HCT116 (cell line): ENCODE results near the gene IL20RA. TPM values are rescaled to one million over a fixed set of nuclear protein-coding genes. Genes with fewer than 3 reads are reported as not detected.

Experiments
- ATAC-seq: fragments of 200-7000 bp; cut with Tn5 transposase; 2 replicates; pipeline ENCODE4 v1.9.1; 2020; ENCODE audit warnings: mild to moderate bottlenecking, moderate library complexity
- BruUV-seq: library from RNA; stranded (reverse); fragments of 400-500 nt; replicated peaks from 2 replicates; lab custom pipeline; 2021; lab: Mats Ljungman, UMichigan
- CTCF ChIA-PET: fragments of 300-600 bp; sonication (Branson Sonifier 250); formaldehyde crosslinking; loops from one replicate; lab custom pipeline; 2021; ENCODE audit warnings: antibody characterized with exemption; lab: Charles Lee
- POLR2A ChIA-PET: fragments of 300-600, 350-600 bp; sonication (Branson Sonifier 250); formaldehyde crosslinking; loops from one replicate; lab custom pipeline; 2021; ENCODE audit warnings: antibody characterized with exemption; lab: Charles Lee
- RAD21 ChIA-PET, 2 experiments: fragments of 300-600 bp; sonication (Branson Sonifier 250); formaldehyde crosslinking; loops; one replicate each; lab custom pipeline; 2023; ENCODE audit warnings: low total read pairs in 2 of 2; ENCODE audit not compliant: uncharacterized antibody in 2 of 2, unreplicated experiment in 2 of 2, low non-redundant PET in 1 of 2; lab: Charles Lee
- DNase-seq: peaks from one replicate; pipeline ENCODE4 v3.0.0-alpha.2; 2010; ENCODE audit warnings: low read depth, low spot score
- H2AFZ ChIP-seq: fragments of 200-600 bp; shearing (Covaris generic), sonication (generic); 2 replicates; pipeline ENCODE4 v1.6.1; 2017; ENCODE audit warnings: low read depth, mixed run types, mixed read lengths, antibody characterized with exemption, low read length; ENCODE audit not compliant: poor library complexity, severe bottlenecking
- H3K27ac ChIP-seq: 2 replicates; pipeline ENCODE4 v1.5.1; 2012; ENCODE audit warnings: low read depth, low read length
- H3K27me3 ChIP-seq: fragments of 200-600 bp; sonication (generic); 2 replicates; pipeline ENCODE4 v1.6.1; 2016; ENCODE audit warnings: mixed run types, low read length, mixed read lengths; ENCODE audit not compliant: insufficient read depth
- H3K36me3 ChIP-seq, 2 experiments: fragments of 200-500 bp in 1 of 2; fragments of 200-600 bp in 1 of 2; sonication (Bioruptor generic) in 1 of 2; sonication (generic) in 1 of 2; 2 replicates each; pipeline versions ENCODE4 v1.5.1 to v1.6.1; 2014 to 2016; ENCODE audit warnings: low read length in 2 of 2, inconsistent platforms in 1 of 2, mixed read lengths in 1 of 2, mixed run types in 1 of 2; ENCODE audit not compliant: insufficient read depth in 2 of 2, control insufficient read depth in 1 of 2
- H3K4me1 ChIP-seq, 2 experiments: fragments of 200-600 bp in 1 of 2; sonication (generic) in 1 of 2; 2 replicates each; pipeline versions ENCODE4 v1.5.1 to v1.6.1; 2012 to 2017; ENCODE audit warnings: low read length in 2 of 2, inconsistent platforms in 1 of 2, mild to moderate bottlenecking in 1 of 2, mixed read lengths in 1 of 2, mixed run types in 1 of 2, moderate library complexity in 1 of 2; ENCODE audit not compliant: insufficient read depth in 2 of 2, control insufficient read depth in 1 of 2
- H3K4me2 ChIP-seq: fragments of 200-600 bp; sonication (generic); 2 replicates; pipeline ENCODE4 v1.6.1; 2017; ENCODE audit warnings: mixed run types, low read length, mixed read lengths
- H3K4me3 ChIP-seq, 2 experiments: fragments of 200-600 bp in 1 of 2; sonication (generic) in 1 of 2; replicated peaks in 1 of 2; 2 replicates each; pipeline ENCODE4 v1.5.1; 2011 to 2016; ENCODE audit warnings: low read length in 2 of 2, control low read depth in 1 of 2, low read depth in 1 of 2, mild to moderate bottlenecking in 1 of 2, mixed read lengths in 1 of 2, mixed run types in 1 of 2
- H3K79me2 ChIP-seq: fragments of 200-600 bp; sonication (generic); 2 replicates; pipeline ENCODE4 v1.6.1; 2017; ENCODE audit warnings: mild to moderate bottlenecking, mixed run types, low read length, moderate library complexity, mixed read lengths; ENCODE audit not compliant: insufficient read depth
- H3K9ac ChIP-seq: fragments of 200-600 bp; sonication (generic); 2 replicates; pipeline ENCODE4 v1.6.1; 2016; ENCODE audit warnings: low read length, mixed read lengths
- H3K9me2 ChIP-seq: fragments of 200-600 bp; sonication (generic), shearing (Covaris generic); 2 replicates; pipeline ENCODE4 v1.6.1; 2017; ENCODE audit warnings: mixed run types, mild to moderate bottlenecking, moderate library complexity; ENCODE audit not compliant: insufficient read depth
- H3K9me3 ChIP-seq, 2 experiments: fragments of 200-500 bp in 1 of 2; fragments of 200-600 bp in 1 of 2; sonication (Bioruptor generic) in 1 of 2; sonication (generic) in 1 of 2; 2 replicates each; pipeline ENCODE4 v1.6.1; 2014 to 2017; ENCODE audit warnings: low read length in 2 of 2, mixed read lengths in 2 of 2, inconsistent platforms in 1 of 2, low read depth in 1 of 2, mild to moderate bottlenecking in 1 of 2, mixed run types in 1 of 2, moderate library complexity in 1 of 2; ENCODE audit not compliant: control insufficient read depth in 1 of 2, insufficient read depth in 1 of 2
- H4K20me1 ChIP-seq: fragments of 200-600 bp; sonication (generic), shearing (Covaris generic); 2 replicates; pipeline ENCODE4 v1.6.1; 2017; ENCODE audit warnings: mixed run types, mild to moderate bottlenecking, moderate library complexity; ENCODE audit not compliant: insufficient read depth
- CBX3 ChIP-seq: IDR thresholded peaks from 2 replicates; pipeline ENCODE4 v1.6.1; 2012; ENCODE audit warnings: low read depth
- CEBPB ChIP-seq: IDR thresholded peaks from 2 replicates; pipeline ENCODE4 v1.6.1; 2012; ENCODE audit warnings: low read depth
- CTCF ChIP-seq, 3 experiments: fragments of 200-600 bp in 1 of 3; sonication (generic) in 1 of 3; IDR thresholded peaks in 2 of 3; conservative IDR thresholded peaks in 1 of 3; 2 replicates each; pipeline ENCODE4 v1.5.1; 2012 to 2017; ENCODE audit warnings: low read depth in 2 of 3, low read length in 2 of 3, antibody characterized with exemption in 1 of 3, borderline replicate concordance in 1 of 3, control low read depth in 1 of 3, mild to moderate bottlenecking in 1 of 3, mixed read lengths in 1 of 3, mixed run types in 1 of 3, moderate library complexity in 1 of 3; ENCODE audit not compliant: insufficient read depth in 1 of 3
- ELF1 ChIP-seq: IDR thresholded peaks from 2 replicates; pipeline ENCODE4 v1.6.1; 2012; ENCODE audit warnings: low read depth, borderline replicate concordance
- EZH2 ChIP-seq: fragments of 200-600 bp; sonication (generic); IDR thresholded peaks from 2 replicates; pipeline ENCODE4 v1.6.1; 2017; ENCODE audit warnings: antibody characterized with exemption, mixed run types
- MAX ChIP-seq: IDR thresholded peaks from 2 replicates; pipeline ENCODE4 v1.6.1; 2012
- POLR2AphosphoS5 ChIP-seq: IDR thresholded peaks from 2 replicates; pipeline ENCODE4 v1.6.1; 2011; ENCODE audit warnings: mild to moderate bottlenecking, low read depth, low read length, moderate library complexity
- RAD21 ChIP-seq: IDR thresholded peaks from 2 replicates; pipeline ENCODE4 v1.6.1; 2012; ENCODE audit warnings: low read depth, mild to moderate bottlenecking
- REST ChIP-seq: IDR thresholded peaks from 2 replicates; pipeline ENCODE4 v1.6.1; 2012; ENCODE audit warnings: low read depth
- SIN3A ChIP-seq: IDR thresholded peaks from 2 replicates; pipeline ENCODE4 v1.6.1; 2012; ENCODE audit warnings: low read depth
- YY1 ChIP-seq: IDR thresholded peaks from 2 replicates; pipeline ENCODE4 v1.6.1; 2011; ENCODE audit warnings: low read length, low read depth, moderate library complexity, mild to moderate bottlenecking; ENCODE audit not compliant: insufficient replicate concordance; ENCODE audit errors: extremely low read depth
- intact Hi-C: fragments of 100-400 bp; cut with micrococcal nuclease; formaldehyde crosslinking; loops from 2 replicates; pipeline ENCODE4 v1.10.0; 2022
- total RNA-seq: library from RNA; stranded (reverse); gene quantifications from one replicate; pipeline ENCODE4 v1.2.1, GENCODE V29; 2021; ENCODE audit not compliant: unreplicated experiment

Gene IL20RA
- total RNA-seq, 1 experiment from 2014 or later: 1.1 TPM

- Histone ChIP-seq H3K4me1 (no peaks in the 10 kb centered on the region), H3K4me3 (no peak overlapping the region), H3K27me3 (no peaks in the 10 kb centered on the region), H3K27ac (no peak overlapping the region), H4K20me1 (no peaks in the 10 kb centered on the region), H3K9ac (no peak overlapping the region), H3K4me2 (no peak overlapping the region), H3K9me2 (no peaks in the 10 kb centered on the region), H2AFZ (no peak overlapping the region), H3K36me3 (no peaks in the 10 kb centered on the region), H3K9me3 (no peaks in the 10 kb centered on the region), H3K79me2 (no peaks in the 10 kb centered on the region)
- DNase-seq: no peak
- intact Hi-C loops: no loop called here
- RAD21 ChIA-PET: no interaction called here
- BruUV-seq: no TSS peak
- POLR2A ChIA-PET: no interaction called here
- CTCF ChIA-PET: interaction anchor here (1.5 kb wide), 1 partner anchor 10 kb away, joined by 4 read pairs; no protein-coding TSS in a partner anchor
- ATAC-seq: no peak
- TF ChIP-seq RAD21 (no peak), POLR2AphosphoS5 (no peak), REST (no peak), MAX (no peak)
Observed at GRCh38 chr6:137084090-137084489, 39.3 kb upstream of the IL20RA start.

- DNase-seq (no peak), ATAC-seq (no peak)
- intact Hi-C loops: no loop called here
- Histone ChIP-seq H3K36me3 (no peaks in the 10 kb centered on the region), H3K4me2 (no peak overlapping the region), H3K4me1 (no peaks in the 10 kb centered on the region), H3K9me2 (no peaks in the 10 kb centered on the region), H2AFZ (no peak overlapping the region), H3K9ac (no peak overlapping the region), H3K9me3 (no peaks in the 10 kb centered on the region), H3K79me2 (no peaks in the 10 kb centered on the region), H3K4me3 (no peak overlapping the region), H3K27me3 (no peaks in the 10 kb centered on the region), H4K20me1 (no peaks in the 10 kb centered on the region), H3K27ac (no peak overlapping the region)
- no TSS peak for BruUV-seq
- ChIA-PET CTCF (no interaction called here), RAD21 (no interaction called here), POLR2A (no interaction called here)
- TF ChIP-seq REST (no peak), SIN3A (no peak), YY1 (no peak), ELF1 (no peak), EZH2 (no peak), CBX3 (no peak), CEBPB (no peak), CTCF (IDR thresholded peaks at IDR 0.05 in 2 of 3, conservative IDR thresholded peaks at IDR 0.05 in 1 of 3; ENCODE audit: borderline replicate concordance in 1 of 3, insufficient read depth in 1 of 3, low read depth in 2 of 3, low read length in 2 of 3) (no peak)
Observed at GRCh38 chr6:137081997-137082396, 37.2 kb upstream of the IL20RA start.
